Occipital lobe (tissue), 2 donors: ENCODE data around the gene TMEFF2. TPM values are rescaled to one million over a fixed set of nuclear protein-coding genes. Genes with fewer than 3 reads are reported as not detected.
"Not testable (repeated sequence)": the region's sequence is repeated elsewhere in the genome, so short reads cannot be mapped to it uniquely, and the experiment has no call there.

ENCODE experiments used
- DNase-seq: peaks from one replicate; lab custom pipeline; 2025; lab: John Stamatoyannopoulos, UW
- total RNA-seq: library from RNA; depleted of rRNA; stranded (reverse); fragments of >200 nt; gene quantifications from one replicate; pipeline ENCODE4 v1.2.3, GENCODE V29; 2014

TMEFF2 gene
- total RNA-seq, 1 donor from 2014 or later, result 50.4 TPM

DNA sequence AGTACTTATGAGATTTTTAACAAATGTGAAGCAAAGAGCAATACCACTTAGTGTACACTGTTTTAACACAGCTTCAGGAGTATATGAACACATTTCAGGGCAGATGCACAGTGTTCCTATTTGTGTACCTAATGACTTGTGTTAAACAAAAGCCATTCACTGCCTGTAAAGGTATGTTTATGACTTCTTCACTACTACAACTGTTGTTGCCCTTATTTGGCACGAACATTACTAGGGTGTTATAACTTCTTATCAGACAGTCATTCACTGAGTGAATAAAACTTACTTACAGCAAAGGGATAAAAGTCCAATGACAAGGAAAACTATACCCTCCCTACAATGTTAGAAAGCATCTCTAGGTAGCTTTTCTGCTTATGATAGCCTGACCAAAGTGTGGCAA is 262.4 kb downstream of the TMEFF2 start:
- DNase-seq, result no peak

DNA sequence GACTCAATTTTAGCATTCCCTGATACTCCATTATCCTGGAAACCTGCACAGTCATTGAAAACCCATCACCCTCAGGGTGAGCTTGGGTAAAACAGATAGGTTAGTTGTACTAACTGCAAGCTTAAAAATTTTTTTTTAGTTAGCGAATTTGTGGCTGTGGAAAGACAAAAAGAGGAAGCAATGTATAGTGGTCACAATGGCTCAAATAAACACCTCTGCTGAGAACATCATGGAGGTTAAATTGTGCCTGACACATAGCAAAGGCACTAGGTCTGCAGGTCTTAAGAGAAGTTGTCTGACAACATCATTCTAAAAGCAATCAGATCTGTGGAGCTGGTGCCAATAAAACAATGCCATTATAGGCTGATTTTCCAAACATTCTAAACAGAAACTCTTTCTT is 263.4 kb downstream of the TMEFF2 start:
- no peak for DNase-seq

DNA sequence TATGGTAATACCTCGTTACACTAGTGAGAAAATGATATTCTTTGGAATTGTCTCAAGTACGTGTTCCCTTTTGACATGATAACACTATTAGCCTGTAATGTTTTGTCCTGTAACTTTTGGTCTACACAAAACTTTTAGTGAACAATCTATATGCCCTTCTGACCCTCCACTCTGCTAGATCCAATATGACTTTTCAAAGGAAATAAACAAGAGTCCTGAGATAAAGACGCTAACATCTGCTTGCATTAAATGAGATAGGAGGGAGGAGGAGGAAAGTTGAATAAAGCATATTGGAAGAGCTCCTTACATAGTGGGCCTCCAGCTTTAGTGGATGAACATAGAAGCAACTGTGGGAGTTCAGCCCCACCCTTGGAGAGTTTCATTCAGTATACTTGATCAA is 264.5 kb downstream of the TMEFF2 start:
- no peak for DNase-seq

DNA sequence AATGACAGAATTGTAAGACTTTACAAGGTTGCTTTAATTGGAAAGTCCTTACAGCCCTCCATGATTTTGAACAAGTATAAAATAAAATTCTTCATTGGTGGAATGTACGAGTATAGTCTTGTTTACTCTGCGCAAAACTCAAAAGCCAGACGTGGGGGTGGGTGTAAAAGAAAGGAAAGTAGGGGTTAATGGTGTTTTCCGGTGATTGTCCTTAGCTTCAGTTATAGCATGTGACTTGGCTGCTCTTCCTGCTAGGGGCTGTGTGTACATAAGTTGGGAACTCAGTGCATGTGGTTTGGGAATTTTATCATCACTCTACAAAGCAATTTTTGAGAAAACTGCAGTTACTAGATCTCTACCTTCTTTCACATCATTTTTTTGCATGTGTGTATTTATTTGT is 265.4 kb downstream of the TMEFF2 start:
- DNase-seq, result no peak

DNA sequence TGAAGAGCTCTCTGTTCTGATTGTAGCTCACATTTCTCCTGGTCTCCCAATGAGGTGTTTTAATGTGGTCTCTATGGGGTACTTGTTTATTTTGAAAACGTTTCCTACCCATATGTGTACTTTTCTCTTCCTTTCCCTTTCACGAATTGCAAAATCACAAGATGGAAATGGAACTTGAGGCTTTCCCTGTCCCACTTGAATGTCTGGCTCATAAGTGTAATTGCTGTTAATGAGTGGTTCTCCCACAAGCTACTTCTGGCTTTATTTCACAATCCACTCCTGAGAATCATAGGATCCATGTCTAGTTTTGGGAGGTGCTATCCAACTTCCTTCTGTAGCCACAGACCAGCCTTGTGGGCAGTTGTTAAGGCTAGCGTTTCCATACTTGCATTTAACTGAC is 266.7 kb downstream of the TMEFF2 start:
- no peak for DNase-seq

DNA sequence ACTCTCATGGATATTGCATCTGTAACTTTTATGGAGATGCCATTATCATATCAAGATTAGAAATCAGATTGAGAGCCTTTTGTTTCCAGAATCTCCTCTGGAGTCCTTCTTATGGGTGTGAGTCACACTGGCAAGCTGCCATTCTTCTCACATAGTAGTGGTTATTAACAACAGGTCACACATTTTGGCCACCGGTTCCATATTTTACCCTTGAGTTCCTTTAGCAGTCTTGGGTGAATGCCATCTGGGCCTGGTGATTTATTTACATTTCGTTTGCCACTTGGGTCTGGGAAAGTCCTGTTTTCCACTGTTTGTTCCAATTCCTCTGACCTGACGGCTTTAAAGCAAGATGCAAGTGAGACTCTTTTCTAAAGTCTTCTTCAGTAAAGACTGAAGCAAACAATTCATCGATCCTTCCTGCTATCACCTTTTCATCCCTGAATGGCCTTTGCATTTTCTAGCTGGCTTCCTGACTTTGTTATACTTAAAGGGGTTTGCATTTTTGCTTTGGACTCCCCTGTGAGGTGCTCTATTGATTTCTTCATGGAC is 267.3 kb downstream of the TMEFF2 start:
- DNase-seq, result no peak

DNA sequence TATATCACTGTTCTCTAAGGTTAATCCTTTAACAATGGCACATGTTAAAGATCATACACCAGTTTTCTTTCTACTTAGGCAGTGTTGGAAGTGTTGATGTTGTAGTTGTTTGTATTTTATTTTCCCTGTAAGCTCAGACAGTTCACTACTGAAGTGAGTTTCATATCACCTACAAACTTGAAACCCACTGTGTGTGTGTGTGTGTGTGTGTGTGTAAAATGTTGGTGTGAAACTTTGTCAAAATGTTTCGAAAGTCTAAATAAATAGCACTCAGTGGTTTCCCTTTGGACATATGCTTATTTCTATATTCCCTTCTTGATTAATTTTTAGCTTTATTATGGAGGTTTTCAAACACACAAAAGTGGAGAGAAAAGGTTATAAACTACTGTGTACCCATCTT is 268.1 kb downstream of the TMEFF2 start:
- DNase-seq, result no peak

DNA sequence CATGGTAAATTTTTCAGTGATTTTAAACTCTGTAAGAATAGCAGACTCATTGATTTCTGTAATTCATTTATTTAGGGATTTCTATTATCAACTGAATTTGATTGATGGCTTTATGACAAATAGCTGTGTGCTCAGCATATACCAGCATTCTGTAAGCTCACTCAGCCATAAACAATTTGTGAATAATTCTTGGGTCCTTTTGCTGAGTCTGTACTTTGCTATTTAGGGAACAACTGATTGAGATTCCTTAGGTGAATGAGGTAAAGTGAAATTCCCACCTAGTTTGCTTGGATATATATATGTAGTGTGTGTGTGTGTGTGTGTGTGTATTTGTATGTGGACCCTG is 271.1 kb downstream of the TMEFF2 start:
- DNase-seq, result no peak

DNA sequence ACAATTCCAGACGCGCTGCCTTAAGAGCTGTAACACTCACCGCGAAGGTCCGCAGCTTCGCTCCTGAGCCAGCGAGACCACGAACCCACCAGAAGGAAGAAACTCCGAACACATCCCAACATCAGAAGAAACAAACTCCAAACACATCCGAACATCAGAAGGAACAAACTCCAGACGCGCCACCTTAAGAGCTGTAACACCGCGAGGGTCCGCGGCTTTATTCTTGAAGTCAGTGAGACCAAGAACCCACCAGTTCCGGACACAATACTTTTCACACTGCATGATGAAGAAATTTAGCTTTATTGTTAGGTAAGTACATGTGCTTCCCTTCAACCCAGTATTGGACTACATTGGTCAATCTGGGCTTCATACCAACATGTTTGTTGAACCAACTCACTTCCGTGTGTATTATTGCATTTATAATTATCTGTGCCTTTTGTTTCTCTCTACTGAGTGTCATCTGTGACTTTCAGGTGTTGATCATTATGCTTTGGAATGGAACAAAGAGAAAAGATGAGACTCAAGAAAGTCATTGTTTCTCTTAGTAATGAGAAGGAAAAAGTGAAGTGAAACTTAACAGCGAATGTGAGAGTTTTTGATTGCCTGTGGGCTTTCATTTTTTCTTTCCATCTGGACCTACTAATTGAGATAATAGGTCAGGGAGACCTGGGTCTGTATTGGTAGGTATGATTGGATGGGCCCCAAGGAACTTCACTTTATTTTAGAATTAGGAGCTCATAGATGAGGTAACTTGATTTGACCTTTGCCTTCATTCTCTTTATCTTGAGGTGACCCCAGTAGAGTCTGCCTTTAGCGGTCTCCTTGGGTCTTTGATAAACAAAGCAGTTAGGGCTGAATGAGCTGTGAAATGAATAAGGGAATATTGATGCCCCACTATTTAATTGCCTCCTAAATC is 271.7 kb downstream of the TMEFF2 start:
- DNase-seq, result no peak

DNA sequence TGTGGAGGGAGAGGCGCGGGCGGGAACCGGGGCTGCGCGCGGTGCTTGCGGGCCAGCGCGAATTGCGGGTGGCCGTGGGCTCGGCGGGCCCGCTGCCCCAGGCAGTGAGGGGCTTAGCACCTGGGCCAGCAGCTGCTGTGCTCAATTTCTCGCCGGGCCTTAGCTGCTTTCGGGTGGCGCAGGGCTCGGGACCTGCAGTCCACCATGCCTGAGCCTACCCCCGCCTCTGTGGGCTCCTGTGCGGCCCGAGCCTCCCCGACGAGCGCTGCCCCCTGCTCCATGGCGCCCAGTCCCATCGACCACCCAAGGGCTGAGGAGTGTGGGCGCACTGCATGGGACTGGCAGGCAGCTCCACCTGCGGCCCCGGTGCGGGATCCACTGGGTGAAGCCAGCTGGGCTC is 273.1 kb downstream of the TMEFF2 start:
- DNase-seq, result not testable (repeated sequence)

DNA sequence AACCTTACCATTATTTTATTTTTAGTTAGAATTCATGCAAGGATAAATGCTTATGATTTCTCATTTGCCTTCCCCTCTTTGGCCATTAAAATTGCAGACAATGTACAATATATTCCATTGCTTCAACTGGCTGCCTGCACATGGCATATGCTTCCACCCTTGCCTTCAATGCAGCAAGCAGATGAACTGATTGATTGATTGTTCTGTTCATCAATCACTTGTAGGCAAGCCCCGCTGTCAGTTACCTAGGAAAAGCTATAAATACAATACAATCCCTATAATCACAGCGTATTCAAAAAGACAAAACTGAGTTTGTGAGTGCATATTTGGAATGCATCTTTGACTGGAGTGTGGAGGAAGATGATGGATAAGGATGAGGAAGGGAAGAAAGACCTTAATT is 274.2 kb downstream of the TMEFF2 start:
- DNase-seq, result no peak

DNA sequence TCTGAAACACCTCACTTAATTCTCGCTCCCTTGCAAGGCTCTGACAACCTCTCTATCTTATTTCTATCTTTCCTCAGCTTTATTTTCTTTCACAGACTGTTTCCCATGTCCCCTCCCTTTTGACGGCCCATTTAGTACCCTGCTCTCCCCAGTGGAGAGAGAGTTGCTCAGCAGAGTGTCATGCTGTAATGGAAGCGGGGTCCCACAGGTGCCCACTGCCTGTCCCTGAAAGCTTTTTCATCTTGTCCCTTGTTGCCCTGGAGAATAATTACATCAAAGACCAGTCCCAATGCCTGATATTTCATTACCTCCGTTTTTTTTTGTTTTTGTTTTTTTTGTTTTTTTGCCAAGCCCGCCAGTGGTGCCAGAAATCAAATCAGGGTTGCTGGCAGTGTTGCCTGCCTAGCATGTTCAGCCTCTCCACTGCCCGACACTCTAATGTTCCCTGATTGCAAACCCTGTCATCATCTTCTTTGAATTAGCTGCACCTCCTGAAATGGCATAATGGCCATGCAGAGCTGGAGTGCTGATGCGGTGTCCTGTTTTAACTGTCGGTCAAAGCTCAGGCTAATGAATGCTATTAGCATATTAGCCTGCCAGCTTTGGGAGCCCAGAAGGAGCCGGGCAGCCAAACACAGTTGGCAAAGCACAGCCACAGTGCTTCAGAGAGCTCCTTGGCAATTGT is 276.6 kb downstream of the TMEFF2 start:
- no peak for DNase-seq

DNA sequence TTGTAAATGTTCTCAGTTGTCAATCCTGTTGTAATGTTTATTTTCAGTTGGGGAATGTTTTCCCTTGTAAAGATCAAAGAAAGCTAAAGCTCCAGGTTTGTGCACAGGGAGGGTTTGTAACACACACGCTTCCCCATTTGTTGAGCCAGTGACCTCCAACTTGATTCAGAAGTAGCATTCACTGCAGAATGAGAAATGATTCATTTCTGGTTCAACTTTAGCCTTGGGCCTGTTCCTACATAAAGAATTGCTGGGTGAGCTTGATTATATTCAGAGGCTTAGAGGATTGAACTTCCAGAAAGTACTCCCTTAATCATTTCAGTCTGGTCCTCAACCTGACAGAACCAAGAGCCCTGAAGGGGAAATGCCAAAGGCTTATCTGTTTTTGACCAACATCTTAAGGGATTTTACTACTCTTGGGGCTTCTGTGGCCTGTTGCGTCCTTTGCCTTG is 277.3 kb downstream of the TMEFF2 start:
- no peak for DNase-seq

DNA sequence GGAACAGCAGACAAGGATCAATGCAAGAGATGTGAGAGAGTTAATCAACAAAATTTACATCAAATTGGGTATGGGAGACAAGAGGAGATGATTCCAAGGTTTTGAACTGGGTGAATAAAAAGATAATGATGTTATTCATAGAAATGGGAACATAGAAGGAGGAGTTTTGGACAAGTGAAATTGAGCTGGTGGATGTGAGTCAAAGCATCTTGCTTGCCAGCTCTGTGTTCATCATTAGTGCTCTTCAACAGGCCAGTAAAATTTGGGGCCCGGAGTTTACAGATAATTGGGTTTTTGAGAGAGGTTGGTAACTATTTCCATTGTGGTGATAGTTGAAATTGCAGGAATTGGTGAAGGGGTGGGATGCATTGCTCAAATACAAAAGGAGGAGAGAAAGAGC is 277.9 kb downstream of the TMEFF2 start:
- no peak for DNase-seq

DNA sequence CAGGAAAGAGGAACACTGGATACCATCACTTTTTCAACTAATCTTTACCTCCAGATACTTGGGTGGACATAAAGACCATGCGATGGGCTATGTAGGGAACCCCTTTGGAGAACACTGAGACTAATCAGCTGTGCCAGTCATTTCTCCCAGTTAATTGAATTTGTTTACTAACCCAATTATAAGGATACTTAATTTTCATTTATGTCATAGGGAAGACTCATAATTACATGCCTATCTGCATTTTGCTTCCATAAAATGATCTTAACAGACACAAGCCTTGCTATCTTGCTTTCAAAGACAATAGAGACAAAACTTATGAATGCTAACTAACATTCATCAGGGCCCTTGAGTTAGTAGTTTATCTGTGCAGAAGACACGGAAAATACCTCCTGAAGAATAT is 279.0 kb downstream of the TMEFF2 start:
- DNase-seq, result no peak

DNA sequence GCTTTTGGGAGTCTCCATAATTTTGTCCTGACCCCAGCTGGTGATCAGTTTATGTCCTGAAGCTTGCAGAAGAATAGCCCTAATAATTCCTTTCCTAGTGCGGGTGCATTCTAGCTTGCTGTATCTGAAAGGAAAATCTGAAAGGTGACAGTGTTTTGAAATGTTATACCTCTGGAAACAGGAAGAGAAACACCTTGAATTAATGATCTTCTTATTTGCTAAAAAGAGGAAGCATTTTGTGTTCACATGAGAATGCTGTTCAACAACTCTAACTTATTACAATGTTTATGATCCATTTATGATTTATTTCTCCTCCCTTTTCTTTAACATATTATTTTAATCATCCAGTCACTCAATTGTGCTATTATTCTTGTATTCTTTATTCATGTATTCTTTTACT is 280.9 kb downstream of the TMEFF2 start:
- DNase-seq, result no peak

DNA sequence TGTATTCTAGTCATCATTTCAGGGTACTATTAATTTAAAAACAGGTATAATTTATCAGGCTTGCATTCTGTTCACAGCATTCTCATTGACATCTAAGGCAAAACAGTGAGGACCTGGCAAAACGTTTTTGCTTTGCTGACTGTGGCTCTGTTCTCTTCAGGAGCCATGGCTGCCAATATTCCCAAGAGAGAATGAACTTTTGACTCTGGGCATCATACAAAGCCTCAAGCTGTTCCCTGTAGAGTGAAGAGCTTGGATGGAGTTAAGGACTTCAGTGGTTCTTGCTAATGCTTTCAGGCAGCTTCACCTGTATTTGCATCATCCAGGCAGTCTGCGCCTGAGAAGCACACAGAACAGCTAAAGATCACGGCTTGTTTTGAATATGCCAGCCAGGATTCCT is 282.0 kb downstream of the TMEFF2 start:
- no peak for DNase-seq

DNA sequence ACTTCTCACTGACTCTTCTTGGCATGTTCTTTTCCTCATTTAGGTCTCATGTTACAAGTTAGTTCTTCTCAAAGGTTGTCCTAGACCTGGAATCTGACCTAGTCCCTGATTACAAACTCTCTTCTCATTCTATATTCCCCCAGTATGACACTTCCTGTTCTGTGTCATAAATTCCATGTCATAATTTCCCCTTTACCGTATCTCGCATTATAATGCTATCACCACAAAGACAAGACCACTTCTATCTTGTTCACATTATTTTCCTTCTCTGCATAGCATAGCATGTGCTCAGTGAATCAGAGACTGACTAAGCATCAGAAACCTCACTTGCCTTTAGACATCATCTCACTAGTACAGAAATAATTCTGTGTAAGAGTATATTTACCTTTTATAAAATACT is 284.2 kb downstream of the TMEFF2 start:
- DNase-seq, result no peak

DNA sequence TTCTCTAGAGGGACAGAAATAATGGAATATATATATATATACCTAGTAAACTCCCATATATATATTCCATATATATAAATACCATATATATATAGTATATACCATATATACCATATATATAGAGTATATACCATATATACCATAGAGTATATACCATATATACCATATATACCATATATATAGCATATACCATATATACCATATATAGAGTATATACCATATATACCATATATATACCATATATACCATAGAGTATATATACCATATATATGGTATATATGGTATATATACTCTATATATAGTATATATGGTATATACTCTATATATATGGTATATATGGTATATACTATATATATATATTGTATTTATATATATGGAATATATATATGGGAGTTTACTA is 285.9 kb downstream of the TMEFF2 start:
- DNase-seq, result no peak

DNA sequence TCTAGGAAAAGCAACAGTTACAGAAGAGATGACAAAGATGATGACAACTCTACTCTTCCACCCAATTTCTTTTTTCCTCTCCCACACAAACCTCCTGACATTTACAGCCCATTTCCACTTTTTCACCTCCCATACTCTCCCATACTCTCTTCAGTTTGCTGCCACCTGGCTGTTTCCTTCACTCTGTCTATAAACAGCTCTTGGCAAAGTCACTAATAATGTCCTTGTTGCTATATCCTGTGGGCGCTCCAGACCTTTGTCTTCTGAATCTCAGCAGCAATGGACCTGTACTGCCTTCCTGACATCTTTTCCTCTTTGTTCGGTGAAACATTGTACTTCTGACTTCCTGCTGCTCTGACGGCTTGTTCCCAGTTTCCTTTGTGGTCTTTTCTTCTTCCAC is 287.2 kb downstream of the TMEFF2 start:
- no peak for DNase-seq

DNA sequence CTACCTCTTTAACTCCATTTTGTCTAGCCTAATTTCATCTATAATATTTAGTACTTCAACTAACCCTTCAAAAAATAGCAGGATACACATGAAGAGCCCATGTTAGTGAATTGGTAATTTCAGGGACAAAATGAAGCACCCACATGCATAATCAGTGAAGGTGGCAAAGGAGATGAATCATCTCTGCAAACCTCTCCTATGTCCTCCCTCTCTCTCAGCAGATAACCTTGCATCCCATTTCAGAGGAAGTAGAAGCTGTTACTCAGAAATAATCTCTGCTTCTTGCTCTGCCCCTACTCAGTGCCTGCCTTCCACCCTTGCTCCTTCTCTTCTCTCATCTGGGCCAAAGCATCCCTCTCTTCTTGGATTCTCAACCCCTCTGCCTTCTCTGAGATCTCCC is 287.6 kb downstream of the TMEFF2 start:
- DNase-seq, result no peak

DNA sequence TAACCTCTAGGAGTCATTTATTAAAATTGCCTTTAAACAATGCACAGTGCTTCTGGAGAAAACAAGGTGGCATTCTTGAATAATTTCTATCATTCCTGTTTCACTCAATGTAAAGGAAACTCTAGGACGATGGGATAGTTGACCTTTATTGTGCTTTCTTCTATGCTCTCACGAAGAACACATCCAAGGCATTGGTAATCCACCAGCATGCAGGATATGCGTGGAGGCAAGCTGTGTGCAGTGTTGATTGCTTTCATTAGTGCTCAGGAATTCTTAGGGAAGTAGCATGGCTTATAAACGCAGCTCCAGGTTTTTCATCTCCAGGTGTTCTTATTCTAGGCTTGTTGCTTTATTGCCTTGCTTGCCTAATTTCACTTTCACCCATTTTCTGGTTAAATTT is 289.4 kb downstream of the TMEFF2 start:
- no peak for DNase-seq

DNA sequence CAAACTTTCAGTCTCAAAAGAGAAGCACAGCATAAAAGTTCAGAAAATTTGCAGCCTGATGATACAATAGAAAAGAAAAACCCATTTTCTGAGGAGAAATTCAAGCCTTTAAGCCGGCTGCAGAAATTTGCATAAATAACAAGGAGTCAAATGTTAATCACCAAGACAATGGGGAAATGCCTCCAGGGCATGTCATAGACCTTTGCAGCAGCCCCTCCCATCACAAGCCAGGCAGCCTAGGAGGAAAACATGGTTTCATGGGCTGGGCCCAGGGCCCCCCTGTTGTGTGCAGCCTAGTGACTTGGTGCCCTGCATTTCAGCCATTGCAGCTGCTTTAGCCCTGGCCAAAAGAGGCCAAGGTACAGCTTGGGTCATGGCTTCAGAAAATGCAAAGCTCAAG is 293.7 kb downstream of the TMEFF2 start:
- DNase-seq, result no peak
